ENCODE measurements around the gene ORM1.
A peak's percentile ranks its signal among the peaks of the same experiment; 100 is the strongest.

Gene ORM1

DNA sequence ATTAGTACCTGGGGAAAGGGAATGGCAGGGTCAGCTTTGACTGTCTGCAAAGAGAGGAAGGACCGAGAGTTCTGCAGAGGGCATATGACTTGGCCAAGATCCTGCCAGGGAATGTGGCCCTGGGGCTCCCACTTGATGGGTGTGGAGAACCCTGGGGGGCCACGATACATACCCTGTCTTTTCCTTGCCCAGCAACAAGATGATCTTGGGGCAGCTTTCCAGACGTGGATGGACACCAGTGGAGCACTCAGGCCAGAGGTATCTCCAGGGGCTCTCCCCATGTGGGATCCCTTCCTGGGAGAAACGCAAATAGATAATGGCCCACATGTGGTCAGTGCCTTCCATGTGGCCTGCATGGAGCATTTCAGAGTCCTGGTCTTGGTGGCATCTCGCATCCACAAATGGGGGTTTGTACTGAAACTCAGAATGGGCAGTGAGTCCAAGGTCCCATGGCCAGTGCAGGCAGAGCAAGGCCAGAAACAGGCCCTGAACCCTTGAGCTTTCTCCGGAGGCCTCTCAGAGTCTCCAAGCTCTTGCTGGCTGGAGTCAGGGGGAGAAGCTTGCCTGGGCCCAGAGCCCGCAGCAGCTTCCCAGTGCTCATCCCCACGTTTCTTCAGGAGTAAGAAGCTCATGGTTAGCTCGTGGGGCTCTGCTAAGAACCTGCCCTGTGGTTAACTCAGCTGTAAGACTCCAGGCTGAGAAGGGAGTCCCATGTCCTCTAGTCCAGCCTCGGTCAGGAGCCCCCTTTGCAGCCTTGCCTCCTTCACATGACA is 18.3 kb upstream of the ORM1 start:
- Histone ChIP-seq H3K36me3 (peaks cover 0 to 25% (median 0%) of the 10 kb centered on the region in 3 donors), H3K9me3 (no peaks in the 10 kb centered on the region), H3K27ac (no peak overlapping the region), H3K27me3 (no peaks in the 10 kb centered on the region), H3K4me1 (peaks cover 0 to 6% (median 0%) of the 10 kb centered on the region in 4 donors), H3K4me3 (no peak overlapping the region)
- peak in 1 of 2 donors; percentile 56 for DNase-seq
- TF ChIP-seq, protein P1, sequence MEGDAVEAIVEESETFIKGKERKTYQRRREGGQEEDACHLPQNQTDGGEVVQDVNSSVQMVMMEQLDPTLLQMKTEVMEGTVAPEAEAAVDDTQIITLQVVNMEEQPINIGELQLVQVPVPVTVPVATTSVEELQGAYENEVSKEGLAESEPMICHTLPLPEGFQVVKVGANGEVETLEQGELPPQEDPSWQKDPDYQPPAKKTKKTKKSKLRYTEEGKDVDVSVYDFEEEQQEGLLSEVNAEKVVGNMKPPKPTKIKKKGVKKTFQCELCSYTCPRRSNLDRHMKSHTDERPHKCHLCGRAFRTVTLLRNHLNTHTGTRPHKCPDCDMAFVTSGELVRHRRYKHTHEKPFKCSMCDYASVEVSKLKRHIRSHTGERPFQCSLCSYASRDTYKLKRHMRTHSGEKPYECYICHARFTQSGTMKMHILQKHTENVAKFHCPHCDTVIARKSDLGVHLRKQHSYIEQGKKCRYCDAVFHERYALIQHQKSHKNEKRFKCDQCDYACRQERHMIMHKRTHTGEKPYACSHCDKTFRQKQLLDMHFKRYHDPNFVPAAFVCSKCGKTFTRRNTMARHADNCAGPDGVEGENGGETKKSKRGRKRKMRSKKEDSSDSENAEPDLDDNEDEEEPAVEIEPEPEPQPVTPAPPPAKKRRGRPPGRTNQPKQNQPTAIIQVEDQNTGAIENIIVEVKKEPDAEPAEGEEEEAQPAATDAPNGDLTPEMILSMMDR (IDR thresholded peaks at IDR 0.05): no peak
- intact Hi-C loops (cut with DNase I; ENCODE audit: low total_unique reads): no loop called here

GRCh38 chr9:114307899-114308267 is 15.0 kb upstream of the ORM1 start:
- H3K36me3 ChIP-seq: peaks cover 0 to 16% (median 0%) of the 10 kb centered on the region in 3 donors
- no peak for DNase-seq
- TF ChIP-seq, protein P1 (IDR thresholded peaks at IDR 0.05): no peak
- no peaks in the 10 kb centered on the region for H3K27me3 ChIP-seq
- intact Hi-C loops (cut with DNase I; ENCODE audit: low total_unique reads): no loop called here
- H3K4me3 ChIP-seq: no peak overlapping the region
- H3K27ac ChIP-seq: no peak overlapping the region
- H3K9me3 ChIP-seq: no peaks in the 10 kb centered on the region
- peaks cover 0 to 6% (median 0%) of the 10 kb centered on the region in 4 donors for H3K4me1 ChIP-seq

DNA sequence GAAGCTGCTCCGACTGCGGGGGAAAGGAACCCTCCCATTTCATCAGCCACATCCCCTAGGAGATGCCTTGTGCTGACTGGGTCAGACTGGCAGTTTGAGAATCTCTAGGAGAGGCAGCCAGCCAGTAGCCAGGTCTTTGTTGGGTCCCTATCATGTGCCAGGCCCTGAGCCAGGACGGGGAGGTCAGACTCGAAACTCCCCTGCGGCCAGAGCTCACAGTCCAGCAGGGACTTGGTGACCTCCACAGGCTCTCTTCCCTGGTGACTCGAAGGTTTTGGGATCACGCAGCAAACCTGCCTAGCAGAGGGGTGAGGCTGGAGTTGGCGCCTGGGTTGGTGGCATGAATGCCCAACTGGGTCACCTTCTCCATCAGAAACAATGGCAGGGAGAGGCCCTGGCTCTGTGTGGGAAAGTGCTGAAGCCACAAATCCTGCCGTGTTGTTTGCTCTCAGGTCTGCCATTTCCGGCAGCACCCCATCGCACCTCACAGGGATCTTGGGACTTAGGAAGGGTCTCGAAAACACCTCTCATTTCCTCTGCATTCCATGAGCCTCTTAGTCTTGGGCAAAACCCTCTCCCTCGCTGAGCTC is 14.4 kb upstream of the ORM1 start:
- H3K27me3 ChIP-seq: no peaks in the 10 kb centered on the region
- DNase-seq: peak in 1 of 2 donors; percentile 54
- H3K4me1 ChIP-seq: peaks cover 0 to 6% (median 0%) of the 10 kb centered on the region in 4 donors
- H3K4me3 ChIP-seq: no peak overlapping the region
- no peaks in the 10 kb centered on the region for H3K9me3 ChIP-seq
- TF ChIP-seq, protein P1 (IDR thresholded peaks at IDR 0.05): no peak
- H3K36me3 ChIP-seq: peaks cover 0 to 16% (median 0%) of the 10 kb centered on the region in 3 donors
- H3K27ac ChIP-seq: no peak overlapping the region
- intact Hi-C loops (cut with DNase I; ENCODE audit: low total_unique reads): no loop called here

GRCh38 chr9:114309096-114309495 is 13.8 kb upstream of the ORM1 start:
- Histone ChIP-seq H3K4me1 (peaks cover 0 to 6% (median 0%) of the 10 kb centered on the region in 4 donors), H3K36me3 (peaks cover 0 to 16% (median 0%) of the 10 kb centered on the region in 3 donors), H3K27me3 (no peaks in the 10 kb centered on the region), H3K9me3 (no peaks in the 10 kb centered on the region), H3K27ac (no peak overlapping the region), H3K4me3 (no peak overlapping the region)
- intact Hi-C loops (cut with DNase I; ENCODE audit: low total_unique reads): no loop called here
- TF ChIP-seq, protein P1 (IDR thresholded peaks at IDR 0.05): no peak
- DNase-seq: no peak

GRCh38 chr9:114310471-114311450 is 12.1 kb upstream of the ORM1 start:
- peak in 1 of 2 donors; percentile 43 for DNase-seq
- TF ChIP-seq, protein P1 (IDR thresholded peaks at IDR 0.05): no peak
- no peaks in the 10 kb centered on the region for H3K27me3 ChIP-seq

More at GRCh38 chr9:114310471-114311450, 12.1 kb upstream of the ORM1 start:
- Histone ChIP-seq H3K4me3 (no peak overlapping the region), H3K9me3 (no peaks in the 10 kb centered on the region), H3K27ac (no peak overlapping the region), H3K4me1 (peaks cover 0 to 2% (median 0%) of the 10 kb centered on the region in 4 donors), H3K36me3 (peaks cover 0 to 16% (median 0%) of the 10 kb centered on the region in 3 donors)
- intact Hi-C loops (cut with DNase I; ENCODE audit: low total_unique reads): no loop called here

Data from tibial artery (tissue), 4 donors.